Pons (tissue), 1 donor: ENCODE results near the gene TMEM131L.
A peak's percentile ranks its signal among the peaks of the same experiment; 100 is the strongest.
"Not testable (repeated sequence)": the region's sequence is repeated elsewhere in the genome, so short reads cannot be mapped to it uniquely, and the experiment has no call there.

Experiments
- DNase-seq: peaks from one replicate; pipeline ENCODE4 v3.0.0-alpha.2; 2016; ENCODE audit warnings: low spot score

The TMEM131L gene

DNA sequence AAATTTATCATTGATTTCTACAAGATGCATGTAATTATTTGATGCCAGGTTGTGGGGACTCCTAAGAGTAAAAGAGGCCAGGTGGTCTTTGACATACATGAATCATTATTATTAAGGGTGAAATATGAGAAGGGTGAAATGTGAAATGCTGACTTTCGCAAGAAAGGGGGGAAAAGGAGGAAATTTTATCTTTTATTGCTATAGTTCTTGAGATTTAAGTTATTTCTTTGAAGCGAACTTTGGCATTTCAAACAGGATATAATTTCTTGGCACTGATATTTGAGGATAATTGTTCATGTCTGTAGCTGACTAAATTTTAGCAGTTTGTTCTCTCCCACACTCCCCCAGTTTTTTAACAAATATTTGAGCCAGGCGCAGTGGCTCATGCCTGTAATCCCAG is 80.1 kb downstream of the TMEM131L start:
- DNase-seq = no peak

DNA sequence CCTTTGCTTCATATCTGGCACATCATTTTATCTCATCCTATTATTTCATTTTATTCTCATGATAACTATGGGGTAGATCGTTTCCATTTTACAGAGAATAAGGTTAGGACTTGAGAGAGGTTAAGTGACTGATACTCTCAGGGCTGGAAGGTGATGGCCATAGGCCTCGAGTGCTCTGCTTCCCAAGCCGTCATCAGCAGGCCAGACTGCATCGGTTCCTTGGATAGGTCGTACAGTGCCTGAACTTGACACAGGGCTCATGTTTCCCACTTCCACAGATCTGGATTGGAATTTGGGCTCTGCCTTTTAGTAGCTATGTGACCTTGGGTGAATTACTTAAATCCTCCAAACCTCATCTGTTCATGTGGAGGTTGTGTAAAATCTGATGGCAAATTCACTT is 81.4 kb downstream of the TMEM131L start:
- no peak for DNase-seq

DNA sequence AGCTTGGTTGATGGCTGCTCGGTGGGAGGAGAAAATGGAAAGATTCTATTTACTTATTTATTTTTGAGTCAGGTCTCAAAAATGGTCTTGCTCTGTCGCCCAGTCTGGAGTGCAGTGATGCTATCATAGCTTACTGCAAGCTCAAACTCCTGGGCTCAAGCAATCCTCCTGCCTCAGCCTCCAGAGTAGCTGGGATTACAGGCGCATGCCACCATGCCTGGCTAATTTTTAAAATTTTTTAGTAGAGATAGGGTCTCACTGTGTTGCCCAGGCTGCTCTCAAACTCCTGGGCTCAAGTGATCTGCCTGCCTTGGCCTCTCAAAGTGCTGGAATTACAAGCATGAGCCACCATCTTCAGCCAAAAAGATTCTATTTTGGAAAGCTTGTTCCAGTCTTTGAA is 82.7 kb downstream of the TMEM131L start:
- not testable (repeated sequence) for DNase-seq

DNA sequence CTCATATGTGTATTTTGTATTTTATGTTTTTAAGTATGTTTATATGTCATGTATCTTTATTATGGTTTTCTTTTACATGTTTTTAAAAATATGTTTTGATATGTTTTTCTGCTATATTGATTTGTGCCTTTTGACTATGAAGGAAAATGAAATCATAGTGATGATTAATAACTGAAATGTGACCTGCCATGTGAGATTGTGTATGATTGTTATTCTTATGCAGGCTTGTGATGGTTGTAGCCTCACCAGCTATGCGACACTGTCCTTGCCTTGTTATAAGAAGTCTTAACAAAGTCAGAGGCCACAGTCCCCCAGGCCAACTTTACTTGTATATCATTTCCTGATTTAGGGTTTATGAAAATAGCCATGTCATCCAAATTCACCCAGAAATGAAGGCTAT is 83.2 kb downstream of the TMEM131L start:
- no peak for DNase-seq

DNA sequence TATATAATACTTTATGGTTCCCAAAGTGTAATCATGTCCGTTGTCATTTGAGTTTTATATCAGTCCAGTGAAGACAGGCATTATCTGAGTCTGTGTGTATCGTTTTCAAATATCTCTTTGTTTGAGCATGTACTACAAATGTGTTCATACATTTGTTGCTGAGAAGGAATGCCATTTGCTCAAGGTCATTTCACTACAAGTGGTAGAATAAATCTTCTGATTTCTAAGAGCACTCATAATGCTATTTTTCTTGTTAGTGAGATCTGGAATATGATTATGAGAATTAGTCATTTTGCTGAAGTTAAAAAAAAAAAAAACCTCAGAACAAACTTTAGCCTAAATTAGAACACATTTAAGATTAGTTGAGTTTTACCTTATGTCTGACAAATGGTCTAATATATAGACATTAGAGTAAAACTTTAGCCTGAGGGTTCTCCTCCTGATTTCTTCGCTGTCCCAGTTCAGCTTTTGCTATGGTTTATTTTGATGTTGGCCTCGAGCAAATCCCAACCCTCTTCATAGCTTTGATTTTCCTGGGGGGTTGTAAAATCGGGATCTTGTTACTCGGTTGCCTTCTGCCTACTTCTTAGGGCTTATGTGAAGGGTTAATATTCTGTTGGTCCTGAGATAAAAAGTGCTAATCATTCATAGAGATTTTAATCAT is 87.1 kb downstream of the TMEM131L start:
- no peak for DNase-seq

DNA sequence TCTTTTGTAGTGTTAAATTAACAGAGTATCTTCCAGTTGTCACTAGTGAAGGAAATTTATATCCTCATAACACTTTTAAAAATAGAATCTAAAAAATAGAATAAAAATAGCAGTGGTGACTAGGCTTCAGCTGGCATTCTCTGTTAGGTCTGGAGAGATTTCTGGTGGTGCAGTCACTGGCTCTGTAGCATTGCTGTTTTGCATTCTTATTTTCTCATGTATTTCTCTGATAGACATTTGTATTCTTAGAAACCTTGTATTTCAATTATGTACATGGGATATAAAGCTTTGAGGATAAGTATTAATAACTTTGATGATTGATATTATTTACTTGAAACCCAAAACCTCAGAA is 87.6 kb downstream of the TMEM131L start:
- DNase-seq = no peak

DNA sequence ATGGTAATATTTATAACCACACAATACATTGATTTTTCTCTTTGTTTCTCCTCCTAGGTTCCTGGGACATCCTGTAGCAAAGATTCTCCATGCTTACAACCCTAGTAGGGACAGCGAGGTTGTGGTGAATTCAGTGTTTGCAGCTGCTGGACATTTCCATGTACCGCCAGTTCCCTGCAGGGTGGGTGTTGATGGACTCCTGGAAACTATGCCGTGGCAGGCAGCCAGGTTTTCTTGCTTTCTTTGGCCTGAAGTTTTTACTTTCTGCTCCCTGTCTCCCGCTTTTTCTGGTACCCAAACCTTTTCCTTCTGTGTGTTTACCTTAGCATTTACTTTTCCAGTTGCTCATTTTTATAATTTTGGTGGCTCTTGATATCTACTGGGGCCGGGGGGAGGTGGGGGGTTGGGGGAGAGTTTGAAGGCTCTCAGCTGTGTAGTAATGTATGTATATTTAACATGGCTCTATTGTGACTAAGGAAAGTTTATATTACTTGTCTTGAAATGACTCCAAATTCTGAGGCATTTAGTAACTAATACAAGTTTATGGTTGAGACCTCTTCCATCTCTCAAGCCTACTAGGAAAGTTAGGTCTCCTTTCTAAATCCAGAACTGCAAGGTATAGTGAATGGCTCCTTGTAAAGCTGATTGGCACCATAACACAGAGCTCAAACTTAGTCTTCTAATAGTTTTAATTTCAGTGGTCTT is 89.7 kb downstream of the TMEM131L start:
- no peak for DNase-seq

DNA sequence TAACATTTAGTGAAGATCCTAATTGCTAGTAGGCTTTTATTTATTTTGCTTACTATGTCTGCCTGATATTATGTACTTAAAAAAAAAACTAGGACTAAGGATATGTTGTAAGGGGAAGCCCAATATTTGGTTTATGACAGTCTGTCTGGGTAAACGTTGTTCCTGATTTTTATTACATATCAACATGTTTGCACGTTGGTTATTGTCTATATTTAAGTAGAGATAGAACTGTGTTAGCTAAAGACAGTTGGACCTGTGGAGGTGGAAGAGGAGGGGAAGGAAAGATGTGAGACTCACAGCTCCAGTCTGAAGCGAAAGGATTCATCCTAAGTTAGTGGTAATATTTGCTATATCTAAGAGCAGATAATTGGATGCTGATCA is 90.3 kb downstream of the TMEM131L start:
- no peak for DNase-seq

DNA sequence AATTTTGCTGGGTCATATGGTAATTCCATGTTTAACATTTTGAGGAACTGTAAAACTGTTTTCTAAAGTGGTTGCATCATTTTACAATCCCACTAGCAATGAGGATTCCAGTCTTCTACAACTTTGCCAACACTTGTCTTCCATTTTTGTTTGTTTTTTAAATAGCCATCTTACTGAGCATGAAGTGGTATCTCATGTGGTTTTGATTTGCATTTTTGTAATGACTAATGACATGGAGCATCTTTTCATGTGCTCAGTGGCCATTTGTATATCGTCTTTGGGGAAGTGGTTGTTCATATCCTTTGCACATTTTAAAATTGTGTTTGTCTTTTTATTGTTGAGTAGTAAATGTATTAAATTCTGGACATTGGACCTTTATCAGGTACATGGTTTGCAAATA is 94.7 kb downstream of the TMEM131L start:
- no peak for DNase-seq

DNA sequence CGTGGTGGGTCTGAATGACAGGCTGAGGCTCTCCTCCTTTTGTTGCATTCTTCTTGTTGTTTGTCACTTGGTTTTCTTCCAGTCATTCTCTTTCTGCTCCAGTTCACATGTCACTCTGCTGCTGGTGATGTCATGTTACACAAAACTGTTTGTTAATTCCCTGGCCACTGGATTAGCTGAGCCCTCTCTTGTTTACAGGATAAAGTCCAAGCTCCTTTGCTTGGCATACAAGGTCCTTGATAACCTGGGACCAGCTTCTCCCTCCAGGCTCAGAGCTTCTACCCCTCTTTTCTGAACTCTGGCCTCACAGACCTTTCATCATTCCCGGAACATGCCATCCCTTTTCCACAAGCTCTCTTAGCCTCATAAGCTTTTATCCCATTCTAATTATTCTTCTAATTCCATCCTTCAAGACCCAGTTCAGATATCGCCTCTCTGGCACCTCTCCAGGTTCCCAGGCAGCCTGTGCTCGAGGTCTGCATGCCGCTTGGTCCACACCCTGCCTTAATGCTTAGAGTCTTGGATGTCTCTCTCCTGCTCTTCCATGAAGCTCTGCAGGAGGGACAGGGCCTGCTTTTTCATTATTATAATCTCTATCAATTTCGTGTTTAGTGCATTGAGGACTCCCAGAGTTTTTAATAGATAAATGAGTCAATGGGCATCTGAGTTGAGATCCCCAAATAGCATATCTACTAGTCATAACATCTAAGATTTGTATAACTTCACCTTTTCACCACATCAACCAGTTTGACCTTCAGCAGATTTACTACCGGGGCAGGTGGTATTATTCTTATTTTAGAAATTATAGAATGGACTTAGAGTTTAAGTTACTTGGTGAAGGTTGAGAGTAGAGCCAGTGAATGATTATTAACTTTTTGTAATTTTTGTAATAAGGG is 98.7 kb downstream of the TMEM131L start:
- DNase-seq = peak; percentile 84

DNA sequence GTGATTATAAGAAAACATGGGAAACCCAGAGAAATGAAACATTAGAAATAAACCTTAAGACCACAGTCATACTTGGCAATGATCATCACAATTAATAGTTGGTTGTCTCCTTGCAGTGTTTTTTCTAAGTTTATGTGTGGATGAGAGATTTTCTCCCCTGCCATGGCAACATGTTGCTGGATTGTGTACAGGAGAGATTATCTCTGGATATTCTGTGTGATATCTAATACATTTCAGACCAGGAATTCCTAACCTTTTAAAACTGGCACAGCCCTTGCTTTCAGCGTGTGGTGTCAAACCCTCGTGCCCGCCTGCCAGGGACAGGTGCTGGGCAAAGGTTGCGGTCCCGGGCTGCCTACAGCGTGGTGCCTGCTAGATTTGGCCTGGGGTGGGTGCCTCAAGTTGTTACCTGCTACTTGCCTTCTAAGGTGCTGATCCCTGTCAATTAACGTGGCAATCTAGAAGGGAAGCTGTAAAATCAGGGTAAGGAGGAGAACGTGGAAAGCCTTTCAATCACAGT is 100.5 kb downstream of the TMEM131L start:
- DNase-seq = no peak

DNA sequence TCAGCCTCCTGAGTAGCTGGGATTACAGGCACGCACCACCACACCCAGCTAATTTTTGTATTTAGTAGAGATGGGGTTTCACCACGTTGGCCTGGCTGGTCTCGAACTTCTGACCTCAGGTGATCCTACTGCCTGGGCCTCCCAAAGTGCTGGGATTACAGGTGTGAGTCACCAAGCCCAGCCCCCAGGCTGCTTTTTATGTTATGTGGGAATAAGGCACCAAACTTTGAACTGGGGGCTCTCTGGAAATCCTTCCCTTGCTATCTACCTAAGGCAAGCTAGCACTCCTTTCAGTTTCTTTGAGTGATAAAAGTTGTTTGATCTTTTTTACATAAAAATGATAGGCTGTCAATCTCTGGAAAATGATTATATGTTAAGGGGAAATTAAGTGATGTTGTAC is 101.5 kb downstream of the TMEM131L start:
- DNase-seq = not testable (repeated sequence)

DNA sequence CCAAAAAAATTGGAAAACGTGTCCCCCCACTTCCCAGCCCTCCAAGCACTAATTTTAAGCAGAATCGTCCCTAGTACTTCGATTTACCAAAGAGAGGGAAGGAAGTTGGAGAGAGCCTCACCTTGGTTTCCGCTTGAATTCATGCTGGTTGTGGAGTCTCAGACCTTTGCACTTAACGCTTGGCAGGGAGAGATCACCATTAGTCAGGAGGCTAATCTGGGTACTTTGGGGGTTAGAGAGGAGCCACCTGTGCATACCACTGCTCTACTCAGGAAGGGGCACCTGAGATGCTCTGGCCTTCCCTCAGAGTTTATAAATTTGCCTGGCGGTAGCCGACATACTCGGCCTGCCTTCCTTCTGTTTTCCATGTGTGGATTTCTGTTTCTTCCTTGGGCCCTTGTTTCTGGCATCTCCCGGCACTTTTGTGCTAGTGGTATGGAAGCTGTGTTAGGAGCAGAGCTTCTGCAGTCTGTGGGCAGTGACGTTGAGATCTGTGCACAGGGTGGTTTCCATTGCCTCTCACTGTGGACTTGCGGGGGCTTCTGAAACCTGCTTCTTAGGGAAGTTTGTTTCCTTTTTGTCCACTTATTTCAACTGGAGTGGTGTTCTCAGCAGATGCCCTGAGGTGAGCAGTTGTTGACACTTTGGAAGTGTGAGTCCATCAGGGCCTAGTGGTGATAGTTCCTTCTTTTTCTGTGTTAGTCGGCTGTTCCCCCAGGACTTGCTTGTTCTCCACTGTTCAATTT is 104.2 kb downstream of the TMEM131L start:
- DNase-seq = no peak

DNA sequence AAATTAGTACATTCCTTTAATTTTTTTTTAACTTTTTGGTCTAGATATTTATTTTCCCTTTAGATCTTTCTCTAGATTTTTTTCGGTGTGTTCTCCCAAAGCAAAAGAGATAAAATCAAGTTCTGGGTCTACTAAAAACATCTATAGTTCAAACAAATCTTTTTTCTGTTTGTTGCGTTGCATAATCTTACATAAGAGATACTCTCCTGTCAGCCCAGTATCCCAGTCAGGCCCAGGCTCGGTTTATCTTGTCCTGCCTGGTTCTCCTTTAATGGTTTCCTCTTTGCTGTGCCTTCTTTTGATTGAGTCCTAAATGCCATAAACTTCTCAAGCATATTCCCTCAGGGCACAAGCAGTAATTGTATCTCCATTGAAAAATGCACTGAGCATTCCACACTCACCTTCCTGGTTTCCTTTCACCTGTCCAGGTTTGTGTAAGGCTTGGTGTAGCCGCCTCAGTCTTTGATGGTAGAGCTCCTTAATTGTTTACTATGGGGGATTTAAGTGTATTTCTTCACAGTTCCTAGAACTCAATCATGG is 104.9 kb downstream of the TMEM131L start:
- no peak for DNase-seq

DNA sequence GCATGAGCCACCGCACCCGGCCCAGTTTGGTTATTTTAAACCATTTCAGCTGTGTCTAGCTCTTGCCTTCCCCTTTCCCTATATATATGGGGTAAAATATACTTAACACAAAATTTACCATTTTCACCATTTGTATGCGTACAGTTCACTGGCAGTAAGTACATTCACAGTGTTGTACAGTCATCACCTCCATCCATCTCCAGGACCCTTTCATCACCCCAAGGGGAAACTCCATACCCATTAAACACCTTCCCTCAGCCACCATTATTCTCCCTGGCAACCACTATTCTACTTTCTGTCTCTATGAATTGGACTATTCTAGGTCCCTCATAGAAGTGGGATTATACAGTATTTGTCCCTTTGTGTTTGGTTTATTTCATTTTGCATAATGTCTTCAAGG is 106.4 kb downstream of the TMEM131L start:
- no peak for DNase-seq

DNA sequence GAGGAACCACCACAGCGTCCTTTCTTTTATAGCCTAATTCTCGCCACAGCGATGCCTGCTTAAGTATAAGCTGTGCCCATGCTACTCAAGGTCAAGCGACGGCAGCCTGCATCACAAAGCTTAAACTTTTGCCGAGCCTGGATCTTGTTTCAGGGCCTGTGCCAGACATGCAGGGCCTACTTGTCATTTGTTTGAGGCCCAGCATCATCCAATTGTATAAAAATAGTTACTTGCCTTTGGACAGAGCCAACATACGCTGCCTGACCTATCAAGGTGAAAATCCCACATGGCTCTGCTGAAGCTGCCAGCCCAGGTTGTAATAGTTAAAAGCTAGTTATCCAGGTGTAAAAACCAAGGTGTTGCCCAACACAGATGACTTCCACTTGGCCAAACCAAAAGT is 107.1 kb downstream of the TMEM131L start:
- DNase-seq = no peak

DNA sequence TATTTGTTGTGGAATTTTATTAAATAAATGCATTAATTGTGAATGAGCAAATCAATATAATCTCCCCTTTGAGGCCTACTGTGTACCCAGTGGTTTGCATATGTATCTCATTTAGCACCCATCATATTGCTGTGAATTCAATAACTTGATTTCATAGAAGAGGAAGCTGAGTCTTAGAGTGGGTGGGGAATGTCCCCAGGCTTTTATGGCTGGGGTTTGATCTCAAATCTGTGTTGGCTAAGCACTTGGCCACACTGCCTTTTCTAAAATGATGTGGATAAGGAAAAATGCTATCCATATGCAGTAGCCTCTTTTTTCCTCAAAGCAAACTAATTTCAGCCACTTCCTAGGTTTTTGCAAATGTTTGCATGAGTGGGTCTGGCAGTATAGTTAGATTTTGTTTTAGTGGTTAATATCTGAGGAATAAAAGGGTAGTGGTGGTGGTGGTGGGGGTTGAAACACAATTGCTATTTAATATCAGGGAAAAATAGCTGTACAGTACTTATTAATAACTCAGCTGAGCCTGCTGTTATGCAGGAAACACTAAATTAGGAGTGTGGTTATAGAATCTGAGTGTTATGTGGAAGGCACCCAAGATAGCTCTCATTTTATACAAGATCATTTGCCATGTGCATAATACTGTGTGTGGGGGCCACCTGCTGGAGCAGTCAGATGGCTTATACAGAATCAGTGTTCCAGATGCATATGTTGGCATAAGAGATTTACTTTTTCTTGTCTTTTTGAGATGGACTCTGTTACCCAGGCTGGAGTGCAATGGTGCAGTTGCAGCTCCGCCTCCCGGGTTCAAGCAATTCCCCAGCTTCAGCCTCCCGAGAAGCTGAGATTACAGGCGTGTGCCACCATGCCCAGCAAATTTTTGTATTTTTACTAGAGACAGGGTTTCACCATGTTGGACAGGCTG is 108.0 kb downstream of the TMEM131L start:
- DNase-seq = peak; percentile 87

DNA sequence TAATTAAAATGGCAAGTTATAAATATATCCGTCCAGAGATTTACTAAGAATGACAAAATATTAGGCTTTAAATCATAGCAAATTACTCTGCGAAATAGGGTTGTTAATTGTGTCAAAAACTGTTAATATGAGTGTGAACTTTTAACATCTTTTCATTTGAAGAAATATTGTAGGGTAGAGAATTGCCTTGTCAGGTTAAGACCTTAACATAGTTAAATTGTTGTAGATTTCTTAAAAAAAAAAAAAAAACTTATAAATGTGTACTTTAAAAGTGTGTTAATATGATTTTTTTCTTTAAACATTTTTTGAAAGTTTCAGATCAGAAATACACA is 110.2 kb downstream of the TMEM131L start:
- no peak for DNase-seq

DNA sequence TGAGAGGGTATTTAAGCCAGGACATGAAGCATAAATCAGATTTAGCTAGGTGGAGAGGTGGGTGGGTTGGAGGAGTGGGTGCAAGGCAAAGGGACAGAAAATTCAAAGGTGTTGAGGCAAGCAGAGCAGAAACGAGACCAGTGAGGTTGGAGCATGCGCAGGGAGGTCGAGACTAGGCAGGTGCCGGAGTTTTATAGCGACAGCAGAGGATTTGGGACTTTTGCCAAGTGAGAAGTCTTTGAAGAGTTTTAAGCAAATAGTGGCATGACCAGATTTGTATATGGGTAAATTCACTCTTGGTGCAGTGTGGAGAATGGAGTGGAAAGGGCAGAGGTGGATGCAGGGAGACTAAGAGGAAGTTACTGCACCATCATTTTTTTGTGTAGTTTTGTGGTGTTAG is 110.9 kb downstream of the TMEM131L start:
- DNase-seq = no peak

DNA sequence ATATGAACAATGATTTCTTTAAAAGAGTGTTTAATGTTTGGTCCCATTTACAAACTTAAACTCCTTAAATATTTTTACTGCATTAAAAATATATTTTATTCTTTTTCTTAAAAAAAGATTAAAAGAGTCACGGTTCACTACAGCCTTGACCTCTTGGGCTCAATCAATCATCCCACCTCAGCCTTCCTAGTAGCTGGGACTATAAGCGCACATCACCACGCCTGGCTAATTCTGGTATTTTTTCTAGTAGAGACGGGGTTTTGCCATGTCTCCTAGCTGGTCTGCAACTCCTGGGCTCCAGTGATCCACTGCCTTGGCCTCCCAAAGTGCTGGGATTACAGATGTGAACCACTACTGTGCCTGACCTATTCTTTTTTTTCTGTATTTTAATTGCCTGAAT is 113.2 kb downstream of the TMEM131L start:
- no peak for DNase-seq

DNA sequence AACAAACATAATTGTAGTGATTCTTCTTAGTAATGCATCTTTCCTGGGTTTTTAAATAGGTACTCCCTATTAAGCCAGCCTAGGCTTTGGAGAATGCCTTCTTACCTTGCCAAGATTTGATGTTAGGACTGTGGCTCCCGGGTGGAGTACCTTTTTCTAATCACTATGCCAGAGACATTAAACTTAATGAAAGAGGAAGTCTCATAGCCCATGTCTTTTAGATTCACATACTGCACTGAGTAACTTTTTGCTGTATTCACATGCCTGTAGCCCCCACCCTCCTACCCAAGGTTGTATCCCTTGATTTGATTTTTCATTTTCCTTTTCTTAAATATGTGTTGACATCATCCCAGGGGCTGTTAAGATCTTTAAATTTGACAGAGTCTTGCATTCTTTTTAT is 113.7 kb downstream of the TMEM131L start:
- DNase-seq = no peak
